ENCODE data around the gene SLC45A3.

DNA sequence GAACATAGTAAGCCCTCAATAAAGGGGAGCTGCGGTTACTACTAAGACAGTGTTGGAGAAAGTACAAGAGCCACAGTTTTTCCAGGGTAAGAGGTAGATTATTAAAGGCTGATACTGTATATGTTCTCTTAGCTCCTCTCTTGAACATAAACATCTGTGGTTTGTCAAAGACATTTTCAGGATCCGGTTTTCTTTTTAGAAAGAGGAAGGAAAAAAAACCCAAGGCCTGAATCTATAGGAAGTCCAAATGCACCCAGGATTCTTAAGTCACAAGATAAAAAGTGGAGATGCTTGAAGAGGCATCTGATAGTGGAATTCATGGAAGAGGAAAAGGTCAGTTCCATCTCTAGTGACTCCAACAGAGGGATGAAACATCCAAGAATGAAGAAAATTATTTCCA lies 24.6 kb upstream of the SLC45A3 start:
- TF ChIP-seq, protein P1, sequence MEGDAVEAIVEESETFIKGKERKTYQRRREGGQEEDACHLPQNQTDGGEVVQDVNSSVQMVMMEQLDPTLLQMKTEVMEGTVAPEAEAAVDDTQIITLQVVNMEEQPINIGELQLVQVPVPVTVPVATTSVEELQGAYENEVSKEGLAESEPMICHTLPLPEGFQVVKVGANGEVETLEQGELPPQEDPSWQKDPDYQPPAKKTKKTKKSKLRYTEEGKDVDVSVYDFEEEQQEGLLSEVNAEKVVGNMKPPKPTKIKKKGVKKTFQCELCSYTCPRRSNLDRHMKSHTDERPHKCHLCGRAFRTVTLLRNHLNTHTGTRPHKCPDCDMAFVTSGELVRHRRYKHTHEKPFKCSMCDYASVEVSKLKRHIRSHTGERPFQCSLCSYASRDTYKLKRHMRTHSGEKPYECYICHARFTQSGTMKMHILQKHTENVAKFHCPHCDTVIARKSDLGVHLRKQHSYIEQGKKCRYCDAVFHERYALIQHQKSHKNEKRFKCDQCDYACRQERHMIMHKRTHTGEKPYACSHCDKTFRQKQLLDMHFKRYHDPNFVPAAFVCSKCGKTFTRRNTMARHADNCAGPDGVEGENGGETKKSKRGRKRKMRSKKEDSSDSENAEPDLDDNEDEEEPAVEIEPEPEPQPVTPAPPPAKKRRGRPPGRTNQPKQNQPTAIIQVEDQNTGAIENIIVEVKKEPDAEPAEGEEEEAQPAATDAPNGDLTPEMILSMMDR (conservative IDR thresholded peaks at IDR 0.05 in 1 of 2, IDR thresholded peaks at IDR 0.05 in 1 of 2; ENCODE audit: low read depth in 1 of 2, low read length in 2 of 2) = no peak
- TF ChIP-seq EZH2 (IDR thresholded peaks at IDR 0.05; ENCODE audit: low read length, missing control alignments) = no peak

Measured in fibroblast of lung (primary cell).